Measurements from ENCODE around the gene BORCS8. TPM values are rescaled to one million over a fixed set of nuclear protein-coding genes. Genes with fewer than 3 reads are reported as not detected.

The BORCS8 gene
- total RNA-seq, 2 donors from 2014 or later, result 11.6 to 26.9 TPM

Other genes starting within 250 kb of the BORCS8 start
- 100 to 1,000 TPM; 119 to 248 TPM for gene SUGP2, start 158.6 kb downstream of the BORCS8 start, total RNA-seq
- gene ARMC6, start 158.5 kb downstream of the BORCS8 start, total RNA-seq, result 10 to 100 TPM; 22.4 to 34.8 TPM
- 10 to 100 TPM; 15.1 to 19.2 TPM for gene SLC25A42, start 128.2 kb downstream of the BORCS8 start, total RNA-seq
- 10 to 100 TPM; 22.9 to 28.2 TPM for gene TMEM161A, start 53.7 kb downstream of the BORCS8 start, total RNA-seq
- gene MEF2B, start 21.9 kb downstream of the BORCS8 start, total RNA-seq, result 1 to 10 TPM; 2.4 to 3.4 TPM
- gene RFXANK, start 106 bp upstream of the BORCS8 start, total RNA-seq, result 100 to 1,000 TPM in 1 of 2 donors, 10 to 100 TPM in 1; 88.2 to 122 TPM
- gene NR2C2AP, start 11.3 kb upstream of the BORCS8 start, total RNA-seq, result 10 to 100 TPM; 34.4 to 38.6 TPM
- not detected for gene NCAN, start 19.8 kb upstream of the BORCS8 start, total RNA-seq
- not detected for gene TM6SF2, start 81.1 kb upstream of the BORCS8 start, total RNA-seq
- gene SUGP1, start 128.4 kb upstream of the BORCS8 start, total RNA-seq, result 10 to 100 TPM; 55.1 to 55.4 TPM
- gene MAU2, start 128.7 kb upstream of the BORCS8 start, total RNA-seq, result 10 to 100 TPM; 36.0 to 62.2 TPM
- 100 to 1,000 TPM; 122 to 134 TPM for gene GATAD2A, start 213.5 kb upstream of the BORCS8 start, total RNA-seq